HG03432 (cell line): ENCODE data around the gene ARG2.
A peak's percentile ranks its signal among the peaks of the same experiment; 100 is the strongest.

Source experiments
- ATAC-seq: cut with Tn5 transposase; IDR thresholded peaks from one replicate; pipeline ENCODE4 v1.9.1; 2021; ENCODE audit warnings: mild to moderate bottlenecking, moderate library complexity; ENCODE audit not compliant: unreplicated experiment

ARG2 gene

DNA sequence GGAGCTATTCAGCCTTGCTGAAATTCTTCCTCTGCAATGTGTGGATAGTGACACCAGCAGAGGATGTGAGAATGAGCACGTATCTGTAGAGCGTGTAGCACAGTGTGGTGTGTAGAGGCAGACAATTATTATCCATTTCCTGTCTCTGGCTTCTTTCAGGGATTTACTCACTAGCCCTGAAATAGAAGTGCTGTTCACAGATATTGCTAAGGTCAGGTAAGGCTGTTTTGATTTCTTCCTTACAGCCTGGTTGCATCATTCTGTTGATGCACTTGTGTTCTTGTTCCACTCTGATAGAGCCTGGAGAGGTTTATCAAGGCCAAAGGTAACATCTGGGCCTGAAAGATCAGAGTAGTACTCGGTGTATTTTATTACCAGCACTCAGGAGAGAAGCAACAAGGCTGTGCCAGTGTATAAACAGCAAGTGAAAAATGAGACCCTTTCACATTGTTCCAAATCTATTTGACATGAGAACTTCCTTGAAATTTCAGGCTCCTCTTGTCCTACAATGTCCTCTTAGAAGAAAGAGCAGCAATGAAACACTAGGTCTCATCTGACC, 16.7 kb downstream of the ARG2 start:
- ATAC-seq = peak; percentile 65

DNA sequence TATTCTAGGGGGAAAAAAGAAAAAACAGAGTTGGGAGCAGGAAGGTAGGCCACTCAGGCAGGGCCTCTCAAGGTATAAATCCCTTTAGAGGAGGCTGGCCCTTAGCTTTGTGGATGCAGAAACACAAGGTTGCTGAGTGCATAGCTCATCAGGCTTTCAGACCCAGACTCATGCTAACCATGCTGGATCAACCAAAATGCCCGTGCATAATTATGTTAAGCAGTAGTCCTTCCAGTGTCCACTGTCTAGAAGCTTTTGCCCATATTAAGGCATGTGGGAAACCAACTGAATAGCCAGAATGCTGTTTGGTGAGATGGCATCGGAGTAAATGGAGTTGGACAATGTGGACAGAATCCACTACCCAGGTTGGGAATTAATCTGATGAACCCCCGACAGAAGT, 18.9 kb downstream of the ARG2 start:
- ATAC-seq = no peak

DNA sequence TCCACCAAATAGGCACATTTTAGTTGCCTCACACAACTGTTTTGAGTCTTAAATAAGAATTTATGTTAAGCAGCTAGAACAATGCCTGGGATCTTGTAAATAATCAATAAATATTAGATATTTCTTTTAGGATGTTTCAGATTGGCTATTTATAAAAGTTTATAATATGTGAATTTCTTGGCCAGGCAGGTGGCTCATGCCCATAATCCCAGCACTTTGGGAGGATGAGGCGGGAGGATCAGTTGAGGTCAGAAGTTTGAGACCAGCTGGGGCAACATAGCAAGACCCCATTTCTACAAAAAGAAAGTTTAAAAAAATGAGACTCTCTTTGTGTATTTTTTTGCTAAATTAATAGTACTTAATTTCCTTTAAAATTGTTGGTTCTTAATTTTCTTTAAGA, 21.8 kb downstream of the ARG2 start:
- ATAC-seq = no peak

DNA sequence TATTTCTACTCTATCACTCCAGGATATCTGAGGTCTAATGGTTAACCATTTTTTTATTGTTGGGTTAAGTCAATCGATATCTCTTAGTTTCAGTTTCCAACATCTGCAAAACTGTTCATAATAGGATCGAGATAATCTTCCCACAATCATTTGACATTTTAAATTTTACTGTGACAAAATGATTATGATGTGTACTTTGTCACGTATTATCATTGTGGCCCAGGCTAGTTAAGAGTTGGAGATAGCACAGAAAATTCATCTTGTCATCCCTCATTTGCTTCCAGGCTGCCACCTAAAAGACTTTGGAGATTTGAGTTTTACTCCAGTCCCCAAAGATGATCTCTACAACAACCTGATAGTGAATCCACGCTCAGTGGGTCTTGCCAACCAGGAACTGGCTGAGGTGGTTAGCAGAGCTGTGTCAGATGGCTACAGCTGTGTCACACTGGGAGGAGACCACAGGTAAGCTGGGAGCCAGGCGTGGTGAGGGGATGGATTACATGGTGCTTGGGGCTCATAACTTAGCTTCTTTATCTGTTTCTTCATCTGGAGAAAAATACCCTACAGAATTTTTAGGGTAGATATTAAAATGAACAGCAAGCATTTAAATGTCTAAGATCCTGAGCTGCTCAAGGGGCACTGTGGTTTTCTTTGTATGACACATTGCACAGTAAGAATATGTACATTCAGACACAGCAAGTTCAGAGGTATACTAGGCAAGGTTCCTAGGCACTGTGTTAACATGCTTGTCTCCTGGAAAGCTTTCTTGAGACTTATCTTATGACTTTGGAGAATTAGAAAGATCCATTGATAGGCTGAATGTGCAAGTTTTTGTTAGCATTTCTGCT, 22.4 kb downstream of the ARG2 start:
- no peak for ATAC-seq

DNA sequence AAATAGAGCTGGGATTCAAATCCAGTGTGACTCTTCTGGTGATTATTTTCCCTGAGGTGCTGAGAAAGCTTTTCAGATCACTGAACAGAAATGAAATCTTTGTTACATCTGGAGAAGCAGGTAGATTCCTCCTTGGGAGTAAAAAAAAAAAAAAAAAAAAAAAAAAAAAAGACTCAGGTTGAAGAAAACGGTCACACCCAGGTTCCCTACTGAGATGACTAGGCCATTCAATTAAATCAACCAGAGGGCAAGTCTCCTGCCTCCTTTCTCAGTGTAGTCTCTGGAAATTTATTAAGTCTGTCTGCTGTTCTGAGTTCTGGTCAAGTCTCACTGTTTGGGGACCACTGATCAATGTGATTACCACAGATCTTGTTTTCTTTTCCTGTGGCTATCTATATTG, 24.0 kb downstream of the ARG2 start:
- no peak for ATAC-seq

DNA sequence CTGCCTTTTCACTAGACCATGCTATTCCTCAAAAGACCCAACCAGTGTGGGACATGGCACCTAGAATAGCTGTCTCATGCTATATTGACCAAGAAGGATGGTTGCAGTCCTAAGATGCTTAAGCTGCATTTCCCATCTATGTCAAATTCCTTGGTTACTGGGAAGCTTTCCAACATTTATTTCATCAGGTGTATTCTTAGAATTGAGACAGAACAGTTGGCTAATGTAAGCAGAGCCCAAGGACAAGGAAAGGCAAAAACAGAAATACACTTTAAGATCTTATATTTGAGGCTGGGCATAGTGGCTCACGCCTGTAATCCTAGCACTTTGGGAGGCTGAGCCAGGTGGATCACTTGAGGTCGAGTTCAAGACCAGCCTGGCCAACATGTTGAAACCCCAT, 24.7 kb downstream of the ARG2 start:
- ATAC-seq = no peak

DNA sequence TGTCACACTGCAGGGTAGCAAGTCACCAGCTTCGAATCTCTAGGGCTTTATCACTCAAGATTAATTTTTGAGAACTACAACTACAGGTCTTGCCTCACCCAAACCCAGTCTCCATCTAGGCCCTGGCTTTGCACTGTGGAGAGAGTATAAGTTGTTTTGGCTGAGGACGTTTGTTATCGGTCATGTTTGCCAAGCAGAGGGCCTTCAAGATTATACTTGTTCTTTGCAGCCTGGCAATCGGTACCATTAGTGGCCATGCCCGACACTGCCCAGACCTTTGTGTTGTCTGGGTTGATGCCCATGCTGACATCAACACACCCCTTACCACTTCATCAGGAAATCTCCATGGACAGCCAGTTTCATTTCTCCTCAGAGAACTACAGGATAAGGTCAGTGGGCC, 25.7 kb downstream of the ARG2 start:
- ATAC-seq = no peak

DNA sequence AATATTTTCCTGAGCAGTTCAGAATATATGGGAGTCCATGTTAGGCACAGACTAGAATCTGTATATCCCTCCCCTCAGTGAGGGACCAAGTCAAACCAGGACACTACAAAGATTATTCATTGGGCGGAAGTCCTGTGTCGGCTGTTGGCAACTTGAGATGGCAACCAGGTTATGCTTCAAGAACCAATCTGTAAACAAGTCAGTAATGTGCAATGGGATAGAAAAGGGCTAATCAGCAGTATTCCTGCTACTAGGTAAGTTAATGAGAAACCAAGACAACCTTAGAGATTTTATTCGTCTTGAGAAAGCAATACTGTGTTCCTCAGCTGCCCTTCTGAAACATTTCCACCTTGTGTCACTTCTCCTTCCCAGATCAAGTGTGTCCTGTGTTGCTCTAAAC, 26.4 kb downstream of the ARG2 start:
- no peak for ATAC-seq

DNA sequence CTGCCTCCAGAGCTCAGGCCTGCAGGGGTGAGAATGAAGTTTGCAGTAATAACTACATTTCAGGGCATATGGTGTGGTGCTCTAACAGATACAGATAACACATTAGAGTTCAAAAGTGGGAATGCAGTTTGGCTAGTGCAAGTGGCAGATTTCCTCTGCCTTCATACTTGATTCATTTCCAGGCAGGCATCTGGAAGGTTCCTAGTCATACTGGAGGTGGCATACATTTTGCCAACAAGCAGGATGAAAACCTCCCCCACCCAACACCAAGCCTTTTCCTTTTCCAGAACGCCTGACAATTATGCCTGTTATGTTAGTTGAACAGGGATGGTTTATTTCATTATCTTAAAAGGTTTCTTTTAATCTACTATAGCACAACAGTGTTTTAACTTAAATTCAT, 30.4 kb downstream of the ARG2 start:
- no peak for ATAC-seq

DNA sequence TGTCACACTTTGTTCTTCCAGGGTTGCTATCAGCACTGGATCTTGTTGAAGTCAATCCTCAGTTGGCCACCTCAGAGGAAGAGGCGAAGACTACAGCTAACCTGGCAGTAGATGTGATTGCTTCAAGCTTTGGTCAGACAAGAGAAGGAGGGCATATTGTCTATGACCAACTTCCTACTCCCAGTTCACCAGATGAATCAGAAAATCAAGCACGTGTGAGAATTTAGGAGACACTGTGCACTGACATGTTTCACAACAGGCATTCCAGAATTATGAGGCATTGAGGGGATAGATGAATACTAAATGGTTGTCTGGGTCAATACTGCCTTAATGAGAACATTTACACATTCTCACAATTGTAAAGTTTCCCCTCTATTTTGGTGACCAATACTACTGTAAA, 31.0 kb downstream of the ARG2 start:
- no peak for ATAC-seq

DNA sequence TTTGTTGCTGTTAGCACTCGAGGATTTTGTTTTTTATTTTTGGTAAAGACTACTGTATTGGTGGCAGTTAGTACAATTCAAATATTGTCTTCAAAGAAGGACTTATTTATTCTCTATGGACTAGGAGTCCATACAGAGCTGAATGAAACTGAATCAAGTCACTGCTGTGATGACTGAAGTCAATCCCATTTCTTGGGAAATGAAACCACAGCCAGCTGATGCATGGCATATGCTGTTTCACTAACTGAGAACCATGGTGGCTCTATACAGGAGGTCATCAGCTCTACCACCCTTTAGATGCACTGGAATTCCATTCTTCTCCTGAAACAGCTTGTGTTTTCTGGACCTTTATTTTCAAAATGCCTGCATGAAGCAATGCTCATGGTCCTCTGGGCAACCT, 32.5 kb downstream of the ARG2 start:
- ATAC-seq = no peak

DNA sequence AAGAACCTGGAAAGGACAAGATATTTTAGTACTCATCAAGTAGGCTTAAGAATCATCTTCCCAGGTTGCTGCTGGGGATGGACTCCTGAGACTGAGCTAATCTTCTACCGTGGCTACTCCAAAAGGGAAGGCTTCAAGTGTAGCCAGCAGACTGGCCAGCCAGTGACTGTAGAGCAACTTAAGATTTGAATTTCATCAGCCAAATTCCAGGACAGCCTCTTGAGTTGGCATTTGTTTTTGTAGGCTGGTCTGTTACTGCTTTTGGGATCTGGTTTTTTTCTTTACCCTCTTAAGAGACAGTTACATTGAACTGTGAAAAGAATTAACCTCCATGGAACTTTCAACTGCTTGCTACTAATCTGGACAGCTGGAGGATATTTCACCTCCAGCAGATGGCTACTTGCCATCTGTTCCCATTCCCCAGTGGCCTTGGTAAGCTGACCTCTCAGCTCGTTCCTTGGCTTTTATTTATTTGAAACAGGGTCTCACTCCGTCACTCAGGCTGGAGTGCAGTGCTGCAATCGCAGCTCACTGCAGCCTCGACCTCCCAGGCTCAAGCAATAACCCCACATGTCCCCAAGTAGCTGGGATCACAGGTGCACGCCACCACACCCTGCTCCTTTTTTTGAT, 34.0 kb downstream of the ARG2 start:
- ATAC-seq = no peak

DNA sequence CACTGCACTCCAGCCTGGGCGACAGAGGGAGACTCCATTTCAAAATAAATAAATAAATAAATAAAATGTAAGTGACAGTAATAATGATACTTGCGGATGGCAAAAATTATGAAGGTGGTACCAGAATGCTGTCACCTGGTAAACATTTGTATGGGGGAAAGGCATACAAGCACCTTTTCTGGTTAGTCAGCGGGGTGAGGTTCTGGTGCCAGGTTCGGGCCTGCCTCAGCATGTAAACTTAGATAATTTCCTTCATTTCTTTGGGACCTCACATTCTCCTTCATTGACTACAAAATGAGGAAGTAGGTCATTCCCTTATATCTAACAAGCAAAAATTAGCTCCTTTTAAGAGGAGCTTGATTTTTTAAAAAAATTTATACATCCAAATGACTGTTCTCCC, 43.9 kb downstream of the ARG2 start:
- no peak for ATAC-seq

DNA sequence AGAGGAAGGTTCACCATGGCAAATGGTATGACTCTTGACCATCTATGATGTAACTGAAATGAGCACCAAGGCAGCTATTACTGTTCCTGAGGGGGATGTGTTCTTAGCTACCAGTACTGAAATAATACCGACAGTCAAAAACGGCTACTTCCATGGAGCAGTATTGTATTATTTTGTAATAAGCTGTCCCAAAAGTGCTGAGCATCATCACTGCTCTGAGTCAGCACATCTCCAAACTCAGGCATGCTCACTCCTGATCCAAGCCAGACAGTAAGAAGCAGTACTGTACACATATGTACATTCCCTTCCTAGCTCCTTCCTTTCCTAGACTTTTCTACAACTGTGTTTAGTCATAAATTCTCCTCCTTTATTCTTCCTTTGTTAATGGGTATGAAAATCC, 46.1 kb downstream of the ARG2 start:
- no peak for ATAC-seq

DNA sequence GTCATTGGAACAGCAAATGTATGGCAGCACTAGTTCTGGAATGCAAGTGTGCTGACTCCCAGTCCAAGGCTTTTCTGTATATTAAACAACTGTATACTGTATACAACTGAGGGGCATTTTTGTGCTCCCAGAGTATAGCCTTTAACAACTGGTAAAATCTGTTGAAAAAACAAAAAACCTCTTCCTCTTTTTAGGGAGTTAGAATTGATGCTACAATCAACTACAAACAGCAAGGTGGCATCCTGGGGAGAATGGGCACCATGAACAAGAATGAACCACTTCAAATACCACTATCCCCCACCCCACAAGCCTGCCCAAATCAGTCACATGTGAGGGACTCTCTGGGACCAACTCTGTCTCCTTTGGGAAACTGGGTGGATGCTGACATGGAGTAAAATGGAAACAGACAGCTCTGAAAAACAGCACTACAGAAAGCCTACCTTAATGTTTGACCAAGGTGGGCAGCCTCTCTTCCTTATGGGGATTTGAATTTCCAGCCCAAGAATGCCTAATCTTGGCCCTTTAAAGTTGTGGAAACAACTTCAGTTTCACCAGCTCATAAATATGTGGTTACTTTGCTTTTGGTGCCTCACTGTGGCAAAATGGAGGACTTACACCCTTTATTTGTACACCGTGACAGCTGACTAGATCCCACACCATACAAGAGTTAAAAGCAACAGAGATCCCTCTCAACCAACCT, 47.2 kb downstream of the ARG2 start:
- ATAC-seq = peak; percentile 71

DNA sequence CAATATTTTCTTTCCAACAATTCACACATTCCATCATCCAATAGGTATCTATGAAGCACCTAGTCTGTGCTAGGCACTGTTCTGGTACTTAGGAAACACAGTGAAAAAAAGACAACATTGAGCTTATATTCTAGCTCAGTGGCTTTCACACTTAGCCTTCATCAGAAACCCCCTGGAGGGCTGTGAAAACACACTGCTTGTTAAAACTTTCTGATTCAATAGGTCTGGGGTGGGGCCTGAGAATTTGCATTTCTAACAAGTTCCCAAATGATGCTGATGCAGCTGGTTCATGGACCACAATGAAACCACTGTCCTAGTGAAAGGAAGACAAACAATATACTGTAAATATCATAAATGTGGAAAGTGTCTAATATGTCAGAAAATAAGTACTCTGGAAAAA, 48.8 kb downstream of the ARG2 start:
- peak; percentile 41 for ATAC-seq

DNA sequence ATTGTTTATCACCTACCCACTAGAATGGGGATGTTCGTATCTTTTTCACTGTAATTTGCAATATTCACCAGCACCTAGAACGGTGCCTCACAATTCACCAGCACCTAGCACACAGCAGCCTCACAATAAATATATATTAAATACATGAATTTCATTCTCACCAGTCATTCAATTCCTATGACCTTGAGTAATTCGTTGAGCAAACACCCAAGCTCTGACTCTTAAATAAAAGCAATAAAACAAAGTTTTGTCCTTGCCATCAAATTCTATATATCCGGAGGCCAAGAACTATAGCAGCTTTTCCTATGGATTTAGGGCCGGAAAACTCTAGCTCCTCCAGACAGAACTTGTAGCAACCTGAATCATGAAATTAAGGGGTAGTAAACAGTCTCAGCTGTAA, 53.7 kb downstream of the ARG2 start:
- no peak for ATAC-seq

DNA sequence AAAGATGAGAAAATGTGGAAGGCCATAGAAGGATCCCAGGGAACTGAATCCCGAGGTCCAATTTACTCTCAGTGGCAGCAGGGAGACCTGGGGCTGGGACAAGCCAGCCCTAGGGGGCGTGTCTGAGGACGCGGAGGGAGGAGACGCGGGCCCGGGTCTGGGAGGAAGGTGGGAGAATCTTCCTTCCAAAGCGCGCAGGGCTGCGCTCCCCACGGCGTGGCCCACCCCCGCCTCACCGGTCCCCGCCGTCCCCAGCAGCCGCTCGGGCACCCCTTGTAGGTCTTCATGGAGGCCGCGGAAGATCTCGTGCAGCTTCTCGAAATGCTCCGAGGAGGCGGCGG, 54.4 kb downstream of the ARG2 start:
- peak; percentile 57 for ATAC-seq

DNA sequence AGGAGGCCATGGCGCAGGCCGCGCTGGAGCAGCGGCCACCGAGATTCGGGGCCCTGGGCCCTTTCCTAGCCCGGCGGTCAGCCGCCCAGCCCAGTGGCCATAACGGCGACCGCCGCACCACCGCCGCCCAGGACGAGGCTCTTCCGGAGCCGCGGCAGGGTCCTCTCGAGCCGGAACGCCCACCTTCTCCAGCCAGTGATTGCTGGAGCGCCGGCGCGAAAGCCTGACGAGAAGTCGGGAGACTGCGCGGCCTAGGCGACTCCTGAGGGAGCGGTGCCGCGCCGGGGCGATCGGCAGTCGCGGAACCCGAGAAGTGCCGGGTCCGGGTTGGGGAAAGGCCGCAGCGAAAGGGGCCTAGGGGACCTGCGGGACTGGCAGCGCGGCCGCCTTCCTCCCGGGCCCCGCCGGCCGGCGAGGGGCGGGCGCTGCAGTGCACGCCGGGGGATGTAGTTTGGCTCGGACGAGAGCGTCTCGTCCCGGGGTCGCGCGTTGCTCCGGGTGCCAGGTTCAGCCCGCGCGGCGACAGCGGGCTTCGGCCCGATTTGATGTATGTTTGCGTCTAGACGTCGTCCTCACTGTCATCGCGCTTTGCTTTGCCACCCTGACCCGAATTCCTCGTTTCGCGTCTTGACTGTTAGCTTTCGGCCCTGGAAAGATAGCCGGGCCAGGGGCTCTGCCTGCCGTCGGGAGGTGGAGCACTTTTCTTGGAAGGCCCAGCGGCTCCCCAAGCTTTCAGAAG, 54.9 kb downstream of the ARG2 start, which contains the start of gene VTI1B:
TSS of gene VTI1B (minus strand) at position 153 of the 739 bp plus-strand sequence. CDS start at position 10, 143 bp downstream.
- peak; percentile 90 for ATAC-seq

DNA sequence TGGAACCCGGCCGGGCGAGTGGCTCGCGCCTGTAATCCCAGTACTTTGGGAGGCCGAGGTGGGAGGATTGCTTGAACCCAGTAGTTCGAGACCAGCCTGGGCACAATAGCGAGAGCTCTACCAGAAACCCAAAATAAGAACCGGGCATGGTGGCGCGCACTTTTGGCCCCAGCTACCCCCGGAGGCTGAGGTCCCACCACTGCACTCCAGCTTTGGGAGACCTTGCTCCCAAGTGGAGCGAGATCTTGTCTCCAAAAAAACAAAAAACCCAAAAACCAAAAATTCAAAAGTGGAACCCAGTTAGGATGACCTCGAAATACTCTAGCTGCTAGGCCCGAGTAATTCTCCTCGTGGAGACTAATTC, 55.5 kb downstream of the ARG2 start:
- ATAC-seq = no peak

DNA sequence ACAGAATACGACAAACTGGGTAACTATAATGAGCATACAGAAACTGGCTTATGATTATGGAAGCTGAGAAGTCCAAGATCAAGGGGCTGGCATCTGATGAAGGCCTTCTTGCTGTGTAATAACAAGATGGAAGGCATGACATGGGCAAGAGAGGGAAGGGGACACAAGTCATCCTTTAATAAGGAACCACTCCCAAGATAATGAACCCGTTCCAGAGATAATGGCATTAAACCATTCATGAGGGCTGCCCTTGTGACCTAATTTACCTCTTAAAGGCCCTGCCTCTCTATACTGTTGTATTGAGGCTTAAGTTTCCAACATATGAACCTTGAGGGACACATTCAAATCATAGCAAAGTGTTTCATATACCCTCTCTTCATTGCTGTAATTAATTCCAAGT, 59.3 kb downstream of the ARG2 start:
- no peak for ATAC-seq
